Measurements from ENCODE around the gene TRPM3.

TRPM3 gene

GRCh38 chr9:70924380-70924779 is 197.0 kb downstream of the TRPM3 start:
- H3K4me3 ChIP-seq (ENCODE audit: low read length) = no peak overlapping the region
- no peak overlapping the region for H3K9ac ChIP-seq (ENCODE audit: low read length)
- no peak overlapping the region for H3K27ac ChIP-seq (ENCODE audit: low read length)
- no peak overlapping the region for H3K4me2 ChIP-seq (ENCODE audit: low read length)
- H4K20me1 ChIP-seq (ENCODE audit: insufficient read depth, low read length) = no peaks in the 10 kb centered on the region
- TF ChIP-seq CTCF (IDR thresholded peaks at IDR 0.05; ENCODE audit: low read depth, low read length) = no peak
- TF ChIP-seq EZH2phosphoT487 (IDR thresholded peaks at IDR 0.05; ENCODE audit: low read depth) = no peak
- H3K79me2 ChIP-seq (ENCODE audit: low read length) = no peaks in the 10 kb centered on the region
- H3K36me3 ChIP-seq (replicated peaks; ENCODE audit: low read depth, low read length) = no peaks in the 10 kb centered on the region
- H3K9me3 ChIP-seq (ENCODE audit: insufficient read depth, low read length) = no peaks in the 10 kb centered on the region
- no peaks in the 10 kb centered on the region for H3K27me3 ChIP-seq (ENCODE audit: low read depth, low read length)
- H2AFZ ChIP-seq (ENCODE audit: low read depth, low read length) = no peak overlapping the region
- no peaks in the 10 kb centered on the region for H3K4me1 ChIP-seq (ENCODE audit: low read length)

GRCh38 chr9:70923961-70924360 is 197.5 kb downstream of the TRPM3 start:
- no peaks in the 10 kb centered on the region for H4K20me1 ChIP-seq (ENCODE audit: insufficient read depth, low read length)
- no peaks in the 10 kb centered on the region for H3K27me3 ChIP-seq (ENCODE audit: low read depth, low read length)
- no peaks in the 10 kb centered on the region for H3K79me2 ChIP-seq (ENCODE audit: low read length)
- H3K36me3 ChIP-seq (replicated peaks; ENCODE audit: low read depth, low read length) = no peaks in the 10 kb centered on the region
- H3K9me3 ChIP-seq (ENCODE audit: insufficient read depth, low read length) = no peaks in the 10 kb centered on the region
- no peak overlapping the region for H3K4me2 ChIP-seq (ENCODE audit: low read length)
- H3K4me3 ChIP-seq (ENCODE audit: low read length) = no peak overlapping the region
- H3K27ac ChIP-seq (ENCODE audit: low read length) = no peak overlapping the region
- no peak overlapping the region for H2AFZ ChIP-seq (ENCODE audit: low read depth, low read length)
- H3K9ac ChIP-seq (ENCODE audit: low read length) = no peak overlapping the region
- TF ChIP-seq EZH2phosphoT487 (IDR thresholded peaks at IDR 0.05; ENCODE audit: low read depth) (no peak), CTCF (IDR thresholded peaks at IDR 0.05; ENCODE audit: low read depth, low read length) (no peak)
- H3K4me1 ChIP-seq (ENCODE audit: low read length) = no peaks in the 10 kb centered on the region

GRCh38 chr9:70921136-70921535 is 200.3 kb downstream of the TRPM3 start:
- no peaks in the 10 kb centered on the region for H4K20me1 ChIP-seq (ENCODE audit: insufficient read depth, low read length)
- no peak overlapping the region for H2AFZ ChIP-seq (ENCODE audit: low read depth, low read length)
- H3K9ac ChIP-seq (ENCODE audit: low read length) = no peak overlapping the region
- no peak overlapping the region for H3K27ac ChIP-seq (ENCODE audit: low read length)
- no peak overlapping the region for H3K4me2 ChIP-seq (ENCODE audit: low read length)
- TF ChIP-seq EZH2phosphoT487 (IDR thresholded peaks at IDR 0.05; ENCODE audit: low read depth) (no peak), CTCF (IDR thresholded peaks at IDR 0.05; ENCODE audit: low read depth, low read length) (no peak)
- no peaks in the 10 kb centered on the region for H3K27me3 ChIP-seq (ENCODE audit: low read depth, low read length)
- no peaks in the 10 kb centered on the region for H3K79me2 ChIP-seq (ENCODE audit: low read length)
- no peaks in the 10 kb centered on the region for H3K4me1 ChIP-seq (ENCODE audit: low read length)
- H3K9me3 ChIP-seq (ENCODE audit: insufficient read depth, low read length) = no peaks in the 10 kb centered on the region
- H3K36me3 ChIP-seq (replicated peaks; ENCODE audit: low read depth, low read length) = no peaks in the 10 kb centered on the region
- no peak overlapping the region for H3K4me3 ChIP-seq (ENCODE audit: low read length)

- H3K36me3 ChIP-seq (replicated peaks; ENCODE audit: low read depth, low read length) = no peaks in the 10 kb centered on the region
- no peaks in the 10 kb centered on the region for H3K9me3 ChIP-seq (ENCODE audit: insufficient read depth, low read length)
- H2AFZ ChIP-seq (ENCODE audit: low read depth, low read length) = no peak overlapping the region
- TF ChIP-seq EZH2phosphoT487 (IDR thresholded peaks at IDR 0.05; ENCODE audit: low read depth) (no peak), CTCF (IDR thresholded peaks at IDR 0.05; ENCODE audit: low read depth, low read length) (no peak)
- H3K9ac ChIP-seq (ENCODE audit: low read length) = no peak overlapping the region
- H3K27ac ChIP-seq (ENCODE audit: low read length) = no peak overlapping the region
- H3K4me1 ChIP-seq (ENCODE audit: low read length) = no peaks in the 10 kb centered on the region
- no peak overlapping the region for H3K4me2 ChIP-seq (ENCODE audit: low read length)
- no peak overlapping the region for H3K4me3 ChIP-seq (ENCODE audit: low read length)
- no peaks in the 10 kb centered on the region for H4K20me1 ChIP-seq (ENCODE audit: insufficient read depth, low read length)
- no peaks in the 10 kb centered on the region for H3K27me3 ChIP-seq (ENCODE audit: low read depth, low read length)
- H3K79me2 ChIP-seq (ENCODE audit: low read length) = no peaks in the 10 kb centered on the region
Observed at GRCh38 chr9:70917277-70917676, 204.1 kb downstream of the TRPM3 start.

Measured in OCI-LY3 (cell line).